GM23338 (cell line): Measurements from ENCODE around the gene VEGFB. TPM values are rescaled to one million over a fixed set of nuclear protein-coding genes. Genes with fewer than 3 reads are reported as not detected.

Experiments
- ATAC-seq: fragments of 200-7000 bp; cut with Tn5 transposase; 3 replicates; pipeline ENCODE4 v1.9.1; 2020
- DNase-seq: peaks from one replicate; pipeline ENCODE4 v3.0.0-alpha.2; 2015; ENCODE audit warnings: low spot score
- H2AFZ ChIP-seq: fragments of 200-600 bp; sonication (generic); 2 replicates; pipeline ENCODE4 v1.8.0; 2016; ENCODE audit warnings: antibody characterized with exemption, mild to moderate bottlenecking, moderate library complexity
- H3F3A ChIP-seq: fragments of 200-600 bp; sonication (generic); replicated peaks from 2 replicates; pipeline ENCODE4 v1.8.0; 2017; ENCODE audit warnings: antibody characterized with exemption, mixed run types, low read depth
- H3K27ac ChIP-seq: fragments of 200-600 bp; sonication (generic); 2 replicates; pipeline ENCODE4 v1.6.1; 2016; ENCODE audit warnings: low read depth
- H3K27me3 ChIP-seq: fragments of 200-600 bp; sonication (generic); 2 replicates; pipeline ENCODE4 v1.8.0; 2016; ENCODE audit warnings: mild to moderate bottlenecking, mixed run types, moderate library complexity; ENCODE audit not compliant: insufficient read depth
- H3K36me3 ChIP-seq: fragments of 200-600 bp; sonication (generic); 2 replicates; pipeline ENCODE4 v1.8.0; 2016; ENCODE audit warnings: mild to moderate bottlenecking; ENCODE audit not compliant: insufficient read depth
- H3K4me1 ChIP-seq: fragments of 200-600 bp; sonication (generic); 2 replicates; pipeline ENCODE4 v1.8.0; 2016; ENCODE audit warnings: mild to moderate bottlenecking, moderate library complexity; ENCODE audit not compliant: insufficient read depth
- H3K4me2 ChIP-seq: fragments of 200-600 bp; sonication (generic); 2 replicates; pipeline ENCODE4 v1.7.1; 2017; ENCODE audit warnings: mixed run types
- H3K4me3 ChIP-seq: fragments of 200-600 bp; sonication (generic); 2 replicates; pipeline ENCODE4 v1.6.1; 2016; ENCODE audit warnings: mixed run types
- H3K79me2 ChIP-seq: fragments of 200-600 bp; sonication (generic); replicated peaks from 2 replicates; pipeline ENCODE4 v1.8.0; 2017; ENCODE audit warnings: mild to moderate bottlenecking; ENCODE audit not compliant: insufficient read depth
- H3K9me2 ChIP-seq: fragments of 200-600 bp; sonication (generic); 2 replicates; pipeline ENCODE4 v1.8.0; 2017; ENCODE audit not compliant: insufficient read depth
- H4K20me1 ChIP-seq: fragments of 200-600 bp; sonication (generic); replicated peaks from 2 replicates; pipeline ENCODE4 v1.8.0; 2017; ENCODE audit warnings: mild to moderate bottlenecking; ENCODE audit not compliant: insufficient read depth
- H3K27ac Mint-ChIP-seq: 2 replicates; pipeline ENCODE4 v1.8.0; 2020; ENCODE audit warnings: inconsistent platforms, mild to moderate bottlenecking, moderate library complexity, mixed read lengths
- H3K27me3 Mint-ChIP-seq: 3 replicates; pipeline ENCODE4 v1.8.0; 2022; ENCODE audit warnings: low read depth, mild to moderate bottlenecking, moderate library complexity, mixed read lengths, inconsistent platforms; ENCODE audit not compliant: insufficient read depth, poor library complexity
- H3K36me3 Mint-ChIP-seq: 3 replicates; pipeline ENCODE4 v1.8.0; 2021; ENCODE audit warnings: low read depth, mild to moderate bottlenecking, inconsistent platforms, moderate library complexity, mixed read lengths
- H3K4me1 Mint-ChIP-seq: 3 replicates; pipeline ENCODE4 v1.8.0; 2020; ENCODE audit warnings: mild to moderate bottlenecking, inconsistent platforms, mixed read lengths
- H3K4me3 Mint-ChIP-seq: 3 replicates; pipeline ENCODE4 v1.8.0; 2021; ENCODE audit warnings: moderate library complexity, mild to moderate bottlenecking, inconsistent platforms, mixed read lengths
- H3K9me3 Mint-ChIP-seq: 3 replicates; pipeline ENCODE4 v1.8.0; 2020; ENCODE audit warnings: moderate library complexity, mild to moderate bottlenecking, inconsistent platforms, mixed read lengths
- CREB1 ChIP-seq: fragments of 250-450 bp; sonication (Bioruptor Pico); IDR thresholded peaks from 2 replicates; pipeline ENCODE4 v1.5.0; 2020; ENCODE audit warnings: low read depth, mild to moderate bottlenecking, moderate library complexity
- EZH2phosphoT487 ChIP-seq: fragments of 200-600 bp; sonication (generic); IDR thresholded peaks from one replicate; pipeline ENCODE4 v1.8.1; 2018; ENCODE audit warnings: antibody characterized with exemption; ENCODE audit not compliant: unreplicated experiment
- POLR2AphosphoS5 ChIP-seq: IDR thresholded peaks from 2 replicates; pipeline ENCODE4 v1.6.1; 2016; ENCODE audit warnings: antibody characterized with exemption, low read depth
- ZNF114 ChIP-seq: fragments of 250-450 bp; sonication (Bioruptor Pico); IDR thresholded peaks from 2 replicates; pipeline ENCODE4 v1.5.0; 2020; ENCODE audit warnings: mild to moderate bottlenecking, moderate library complexity
- polyA plus RNA-seq: library from polyadenylated mRNA; unstranded; fragments of >200 nt; fragmentation: Nextera tagmentation; extraction: Ambion mirVana; gene quantifications from 2 replicates; pipeline ENCODE4 v1.2.1, GENCODE V29; 2016
- total RNA-seq: library from RNA; depleted of rRNA; stranded (reverse); fragments of >200 nt; shearing (Covaris generic); gene quantifications from 2 replicates; pipeline ENCODE4 v1.2.3, GENCODE V29; 2014
- TF ChIP-seq, protein P1 (sequence below): fragments of 250-450 bp; sonication (Bioruptor Pico); IDR thresholded peaks from 2 replicates; pipeline ENCODE4 v1.5.0; 2020; ENCODE audit warnings: mild to moderate bottlenecking, moderate library complexity

VEGFB gene
- total and polyA plus RNA-seq, 2 experiments from 2014 or later, result 20.8 to 25.8 TPM

DNA sequence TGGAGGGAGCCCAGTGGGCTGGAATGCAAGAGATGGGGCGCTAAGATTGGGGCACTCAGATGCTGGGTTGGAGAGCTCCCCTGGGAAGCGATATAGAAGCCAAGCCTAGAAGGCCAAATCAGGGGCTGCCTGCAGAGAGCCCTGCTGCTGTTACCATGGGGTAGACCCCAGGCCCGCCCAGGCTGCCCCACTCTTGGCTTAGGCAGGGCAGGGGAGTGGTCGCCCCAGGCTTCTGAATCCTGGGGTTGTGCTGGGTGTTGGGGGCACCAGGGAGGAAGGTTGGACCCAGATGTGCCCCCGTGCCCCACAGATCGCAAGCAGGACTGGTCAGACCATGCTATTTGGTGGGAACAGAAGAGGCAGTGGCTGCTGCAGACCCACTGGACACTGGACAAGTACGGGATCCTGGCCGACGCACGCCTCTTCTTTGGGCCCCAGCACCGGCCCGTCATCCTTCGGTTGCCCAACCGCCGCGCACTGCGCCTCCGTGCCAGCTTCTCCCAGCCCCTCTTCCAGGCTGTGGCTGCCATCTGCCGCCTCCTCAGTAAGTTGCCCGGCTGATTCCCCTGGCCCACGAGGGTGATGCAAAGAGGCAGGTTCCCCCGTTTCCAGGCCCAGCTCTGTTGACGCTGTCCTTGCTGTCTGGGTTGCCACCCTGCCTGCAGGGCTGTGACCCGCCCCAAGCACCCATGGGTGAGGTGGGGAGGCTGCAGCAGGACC lies 23.9 kb upstream of the VEGFB start:
- no peaks in the 10 kb centered on the region; the same call in 1 of the 2 replicates for H3K4me1 ChIP-seq
- no peaks in the 10 kb centered on the region for H3K9me2 ChIP-seq
- Mint-ChIP-seq H3K4me3 (no peak overlapping the region), H3K27ac (no peak overlapping the region), H3K4me1 (peaks cover 3% of the 10 kb centered on the region; the same call in 2 of the 3 replicates), H3K27me3 (peaks cover 12% of the 10 kb centered on the region), H3K36me3 (peaks cover 30% of the 10 kb centered on the region), H3K9me3 (no peaks in the 10 kb centered on the region)
- H3K27me3 ChIP-seq, result no peaks in the 10 kb centered on the region
- peaks cover 13% of the 10 kb centered on the region; the same call in 1 of the 2 replicates for H3F3A ChIP-seq
- H4K20me1 ChIP-seq, result peaks cover under 1% of the 10 kb centered on the region; the same call in 1 of the 2 replicates
- H2AFZ ChIP-seq, result no peak overlapping the region
- H3K36me3 ChIP-seq, result peaks cover 9% of the 10 kb centered on the region; the same call in 1 of the 2 replicates
- TF ChIP-seq CREB1 (CRISPR knock-in tag) (no peak), POLR2AphosphoS5 (no peak), EZH2phosphoT487 (no peak), ZNF114 (CRISPR knock-in tag) (no peak)
- TF ChIP-seq, protein P1, sequence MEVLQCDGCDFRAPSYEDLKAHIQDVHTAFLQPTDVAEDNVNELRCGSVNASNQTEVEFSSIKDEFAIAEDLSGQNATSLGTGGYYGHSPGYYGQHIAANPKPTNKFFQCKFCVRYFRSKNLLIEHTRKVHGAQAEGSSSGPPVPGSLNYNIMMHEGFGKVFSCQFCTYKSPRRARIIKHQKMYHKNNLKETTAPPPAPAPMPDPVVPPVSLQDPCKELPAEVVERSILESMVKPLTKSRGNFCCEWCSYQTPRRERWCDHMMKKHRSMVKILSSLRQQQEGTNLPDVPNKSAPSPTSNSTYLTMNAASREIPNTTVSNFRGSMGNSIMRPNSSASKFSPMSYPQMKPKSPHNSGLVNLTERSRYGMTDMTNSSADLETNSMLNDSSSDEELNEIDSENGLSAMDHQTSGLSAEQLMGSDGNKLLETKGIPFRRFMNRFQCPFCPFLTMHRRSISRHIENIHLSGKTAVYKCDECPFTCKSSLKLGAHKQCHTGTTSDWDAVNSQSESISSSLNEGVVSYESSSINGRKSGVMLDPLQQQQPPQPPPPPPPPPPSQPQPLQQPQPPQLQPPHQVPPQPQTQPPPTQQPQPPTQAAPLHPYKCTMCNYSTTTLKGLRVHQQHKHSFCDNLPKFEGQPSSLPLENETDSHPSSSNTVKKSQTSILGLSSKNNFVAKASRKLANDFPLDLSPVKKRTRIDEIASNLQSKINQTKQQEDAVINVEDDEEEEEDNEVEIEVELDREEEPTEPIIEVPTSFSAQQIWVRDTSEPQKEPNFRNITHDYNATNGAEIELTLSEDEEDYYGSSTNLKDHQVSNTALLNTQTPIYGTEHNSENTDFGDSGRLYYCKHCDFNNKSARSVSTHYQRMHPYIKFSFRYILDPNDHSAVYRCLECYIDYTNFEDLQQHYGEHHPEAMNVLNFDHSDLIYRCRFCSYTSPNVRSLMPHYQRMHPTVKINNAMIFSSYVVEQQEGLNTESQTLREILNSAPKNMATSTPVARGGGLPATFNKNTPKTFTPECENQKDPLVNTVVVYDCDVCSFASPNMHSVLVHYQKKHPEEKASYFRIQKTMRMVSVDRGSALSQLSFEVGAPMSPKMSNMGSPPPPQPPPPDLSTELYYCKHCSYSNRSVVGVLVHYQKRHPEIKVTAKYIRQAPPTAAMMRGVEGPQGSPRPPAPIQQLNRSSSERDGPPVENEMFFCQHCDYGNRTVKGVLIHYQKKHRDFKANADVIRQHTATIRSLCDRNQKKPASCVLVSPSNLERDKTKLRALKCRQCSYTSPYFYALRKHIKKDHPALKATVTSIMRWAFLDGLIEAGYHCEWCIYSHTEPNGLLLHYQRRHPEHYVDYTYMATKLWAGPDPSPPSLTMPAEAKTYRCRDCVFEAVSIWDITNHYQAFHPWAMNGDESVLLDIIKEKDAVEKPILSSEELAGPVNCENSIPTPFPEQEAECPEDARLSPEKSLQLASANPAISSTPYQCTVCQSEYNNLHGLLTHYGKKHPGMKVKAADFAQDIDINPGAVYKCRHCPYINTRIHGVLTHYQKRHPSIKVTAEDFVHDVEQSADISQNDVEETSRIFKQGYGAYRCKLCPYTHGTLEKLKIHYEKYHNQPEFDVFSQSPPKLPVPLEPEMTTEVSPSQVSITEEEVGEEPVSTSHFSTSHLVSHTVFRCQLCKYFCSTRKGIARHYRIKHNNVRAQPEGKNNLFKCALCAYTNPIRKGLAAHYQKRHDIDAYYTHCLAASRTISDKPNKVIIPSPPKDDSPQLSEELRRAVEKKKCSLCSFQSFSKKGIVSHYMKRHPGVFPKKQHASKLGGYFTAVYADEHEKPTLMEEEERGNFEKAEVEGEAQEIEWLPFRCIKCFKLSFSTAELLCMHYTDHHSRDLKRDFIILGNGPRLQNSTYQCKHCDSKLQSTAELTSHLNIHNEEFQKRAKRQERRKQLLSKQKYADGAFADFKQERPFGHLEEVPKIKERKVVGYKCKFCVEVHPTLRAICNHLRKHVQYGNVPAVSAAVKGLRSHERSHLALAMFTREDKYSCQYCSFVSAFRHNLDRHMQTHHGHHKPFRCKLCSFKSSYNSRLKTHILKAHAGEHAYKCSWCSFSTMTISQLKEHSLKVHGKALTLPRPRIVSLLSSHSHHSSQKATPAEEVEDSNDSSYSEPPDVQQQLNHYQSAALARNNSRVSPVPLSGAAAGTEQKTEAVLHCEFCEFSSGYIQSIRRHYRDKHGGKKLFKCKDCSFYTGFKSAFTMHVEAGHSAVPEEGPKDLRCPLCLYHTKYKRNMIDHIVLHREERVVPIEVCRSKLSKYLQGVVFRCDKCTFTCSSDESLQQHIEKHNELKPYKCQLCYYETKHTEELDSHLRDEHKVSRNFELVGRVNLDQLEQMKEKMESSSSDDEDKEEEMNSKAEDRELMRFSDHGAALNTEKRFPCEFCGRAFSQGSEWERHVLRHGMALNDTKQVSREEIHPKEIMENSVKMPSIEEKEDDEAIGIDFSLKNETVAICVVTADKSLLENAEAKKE, result no peak
- ATAC-seq, result no peak
- no peak overlapping the region for H3K27ac ChIP-seq
- no peak overlapping the region for H3K4me3 ChIP-seq
- H3K79me2 ChIP-seq, result no peaks in the 10 kb centered on the region
- H3K4me2 ChIP-seq, result no peak overlapping the region
- DNase-seq, result no peak
